ENCODE measurements around the gene NUP214. TPM values are rescaled to one million over a fixed set of nuclear protein-coding genes. Genes with fewer than 3 reads are reported as not detected.

NUP214 gene
- total RNA-seq, 1 donor from 2014 or later = 67.4 TPM

GRCh38 chr9:131162886-131163285 lies 37.5 kb downstream of the NUP214 start:
- H3K4me3 Mint-ChIP-seq (ENCODE audit: low read depth) = no peak overlapping the region
- H3K9me3 Mint-ChIP-seq = no peaks in the 10 kb centered on the region
- no peaks in the 10 kb centered on the region for H3K4me1 Mint-ChIP-seq (ENCODE audit: low read depth)
- DNase-seq (ENCODE audit: low spot score) = no peak
- H3K36me3 Mint-ChIP-seq (ENCODE audit: low read depth) = peaks cover 70% of the 10 kb centered on the region
- no peak overlapping the region for H3K27ac Mint-ChIP-seq
- H3K27me3 Mint-ChIP-seq (ENCODE audit: low read depth) = no peaks in the 10 kb centered on the region
- intact Hi-C loops (cut with micrococcal nuclease) = no loop called here

- Mint-ChIP-seq H3K27me3 (ENCODE audit: low read depth) (no peaks in the 10 kb centered on the region), H3K9me3 (no peaks in the 10 kb centered on the region), H3K4me1 (ENCODE audit: low read depth) (no peaks in the 10 kb centered on the region), H3K4me3 (ENCODE audit: low read depth) (no peak overlapping the region), H3K36me3 (ENCODE audit: low read depth) (peaks cover 58% of the 10 kb centered on the region), H3K27ac (no peak overlapping the region)
- DNase-seq (ENCODE audit: low spot score) = no peak
- intact Hi-C loops (cut with micrococcal nuclease) = no loop called here
These were observed 40.1 kb downstream of the NUP214 start for GRCh38 chr9:131165523-131165922.

- no peaks in the 10 kb centered on the region for H3K4me1 Mint-ChIP-seq (ENCODE audit: low read depth)
- no peak overlapping the region for H3K27ac Mint-ChIP-seq
These were observed 41.8 kb downstream of the NUP214 start for GRCh38 chr9:131167146-131167692.

GRCh38 chr9:131167936-131168335 lies 42.5 kb downstream of the NUP214 start:
- H3K9me3 Mint-ChIP-seq = no peaks in the 10 kb centered on the region
- no peak overlapping the region for H3K27ac Mint-ChIP-seq
- H3K4me3 Mint-ChIP-seq (ENCODE audit: low read depth) = no peak overlapping the region
- DNase-seq (ENCODE audit: low spot score) = no peak
- H3K27me3 Mint-ChIP-seq (ENCODE audit: low read depth) = no peaks in the 10 kb centered on the region
- peaks cover 54% of the 10 kb centered on the region for H3K36me3 Mint-ChIP-seq (ENCODE audit: low read depth)
- no peaks in the 10 kb centered on the region for H3K4me1 Mint-ChIP-seq (ENCODE audit: low read depth)
- intact Hi-C loops (cut with micrococcal nuclease) = no loop called here

More at GRCh38 chr9:131167146-131167692, 41.8 kb downstream of the NUP214 start:
- no peak for DNase-seq (ENCODE audit: low spot score)
- H3K9me3 Mint-ChIP-seq = no peaks in the 10 kb centered on the region
- peaks cover 55% of the 10 kb centered on the region for H3K36me3 Mint-ChIP-seq (ENCODE audit: low read depth)
- H3K4me3 Mint-ChIP-seq (ENCODE audit: low read depth) = no peak overlapping the region
- no peaks in the 10 kb centered on the region for H3K27me3 Mint-ChIP-seq (ENCODE audit: low read depth)
- intact Hi-C loops (cut with micrococcal nuclease) = no loop called here

GRCh38 chr9:131169563-131170240 lies 44.3 kb downstream of the NUP214 start:
- peaks cover 46% of the 10 kb centered on the region for H3K36me3 Mint-ChIP-seq (ENCODE audit: low read depth)
- no peak for DNase-seq (ENCODE audit: low spot score)
- H3K27ac Mint-ChIP-seq = no peak overlapping the region
- no peaks in the 10 kb centered on the region for H3K27me3 Mint-ChIP-seq (ENCODE audit: low read depth)
- intact Hi-C loops (cut with micrococcal nuclease) = no loop called here
- no peak overlapping the region for H3K4me3 Mint-ChIP-seq (ENCODE audit: low read depth)
- peaks cover 2% of the 10 kb centered on the region for H3K4me1 Mint-ChIP-seq (ENCODE audit: low read depth)
- H3K9me3 Mint-ChIP-seq = no peaks in the 10 kb centered on the region

- H3K4me1 Mint-ChIP-seq (ENCODE audit: low read depth) = peaks cover 4% of the 10 kb centered on the region
- no peak overlapping the region for H3K4me3 Mint-ChIP-seq (ENCODE audit: low read depth)
- H3K9me3 Mint-ChIP-seq = no peaks in the 10 kb centered on the region
- intact Hi-C loops (cut with micrococcal nuclease) = no loop called here
- H3K36me3 Mint-ChIP-seq (ENCODE audit: low read depth) = peaks cover 59% of the 10 kb centered on the region
- H3K27ac Mint-ChIP-seq = no peak overlapping the region
- no peak for DNase-seq (ENCODE audit: low spot score)
- no peaks in the 10 kb centered on the region for H3K27me3 Mint-ChIP-seq (ENCODE audit: low read depth)
These were observed 48.6 kb downstream of the NUP214 start for GRCh38 chr9:131173995-131174394.

GRCh38 chr9:131174681-131175239 lies 49.4 kb downstream of the NUP214 start:
- no peak overlapping the region for H3K27ac Mint-ChIP-seq
- H3K9me3 Mint-ChIP-seq = no peaks in the 10 kb centered on the region
- no peak for DNase-seq (ENCODE audit: low spot score)
- H3K27me3 Mint-ChIP-seq (ENCODE audit: low read depth) = no peaks in the 10 kb centered on the region
- H3K4me1 Mint-ChIP-seq (ENCODE audit: low read depth) = peaks cover 4% of the 10 kb centered on the region
- peaks cover 66% of the 10 kb centered on the region for H3K36me3 Mint-ChIP-seq (ENCODE audit: low read depth)
- intact Hi-C loops (cut with micrococcal nuclease) = loop anchor here (5.0 kb wide), 1 partner anchor 63 kb away; no protein-coding TSS in a partner anchor
- no peak overlapping the region for H3K4me3 Mint-ChIP-seq (ENCODE audit: low read depth)

GRCh38 chr9:131177898-131178297 lies 52.5 kb downstream of the NUP214 start:
- peaks cover 4% of the 10 kb centered on the region for H3K4me1 Mint-ChIP-seq (ENCODE audit: low read depth)
- DNase-seq (ENCODE audit: low spot score) = no peak
- no peak overlapping the region for H3K27ac Mint-ChIP-seq

GRCh38 chr9:131178382-131178781 lies 53.0 kb downstream of the NUP214 start:
- intact Hi-C loops (cut with micrococcal nuclease) = loop anchor here (1.0 to 5.0 kb wide), 3 partner anchors 59 to 158 kb away; no protein-coding TSS in a partner anchor
- Mint-ChIP-seq H3K36me3 (ENCODE audit: low read depth) (peaks cover 67% of the 10 kb centered on the region), H3K27me3 (ENCODE audit: low read depth) (no peaks in the 10 kb centered on the region), H3K9me3 (no peaks in the 10 kb centered on the region), H3K4me3 (ENCODE audit: low read depth) (no peak overlapping the region), H3K4me1 (ENCODE audit: low read depth) (peaks cover 4% of the 10 kb centered on the region), H3K27ac (no peak overlapping the region)
- peak; percentile 73 for DNase-seq (ENCODE audit: low spot score)

More at GRCh38 chr9:131177898-131178297, 52.5 kb downstream of the NUP214 start:
- no peaks in the 10 kb centered on the region for H3K9me3 Mint-ChIP-seq
- no peak overlapping the region for H3K4me3 Mint-ChIP-seq (ENCODE audit: low read depth)
- intact Hi-C loops (cut with micrococcal nuclease) = loop anchor here (1.0 to 5.0 kb wide), 3 partner anchors 59 to 158 kb away; no protein-coding TSS in a partner anchor
- peaks cover 67% of the 10 kb centered on the region for H3K36me3 Mint-ChIP-seq (ENCODE audit: low read depth)
- no peaks in the 10 kb centered on the region for H3K27me3 Mint-ChIP-seq (ENCODE audit: low read depth)

GRCh38 chr9:131178926-131179325 lies 53.5 kb downstream of the NUP214 start:
- no peak overlapping the region for H3K27ac Mint-ChIP-seq
- intact Hi-C loops (cut with micrococcal nuclease) = loop anchor here (1.0 to 5.0 kb wide), 3 partner anchors 58 to 157 kb away; no protein-coding TSS in a partner anchor
- no peak for DNase-seq (ENCODE audit: low spot score)
- H3K4me1 Mint-ChIP-seq (ENCODE audit: low read depth) = peaks cover 4% of the 10 kb centered on the region
- no peaks in the 10 kb centered on the region for H3K9me3 Mint-ChIP-seq
- H3K4me3 Mint-ChIP-seq (ENCODE audit: low read depth) = no peak overlapping the region
- H3K36me3 Mint-ChIP-seq (ENCODE audit: low read depth) = peaks cover 66% of the 10 kb centered on the region
- no peaks in the 10 kb centered on the region for H3K27me3 Mint-ChIP-seq (ENCODE audit: low read depth)

- H3K4me3 Mint-ChIP-seq (ENCODE audit: low read depth) = no peak overlapping the region
- no peak overlapping the region for H3K27ac Mint-ChIP-seq
- no peaks in the 10 kb centered on the region for H3K9me3 Mint-ChIP-seq
- H3K27me3 Mint-ChIP-seq (ENCODE audit: low read depth) = no peaks in the 10 kb centered on the region
- DNase-seq (ENCODE audit: low spot score) = no peak
- peaks cover 2% of the 10 kb centered on the region for H3K4me1 Mint-ChIP-seq (ENCODE audit: low read depth)
- H3K36me3 Mint-ChIP-seq (ENCODE audit: low read depth) = peaks cover 61% of the 10 kb centered on the region
- intact Hi-C loops (cut with micrococcal nuclease) = loop anchor here (2.0 to 5.0 kb wide), 2 partner anchors 58 to 95 kb away; no protein-coding TSS in a partner anchor
These were observed 54.3 kb downstream of the NUP214 start for GRCh38 chr9:131179561-131180219.

GRCh38 chr9:131180454-131180853 lies 55.1 kb downstream of the NUP214 start:
- Mint-ChIP-seq H3K4me1 (ENCODE audit: low read depth) (peaks cover 2% of the 10 kb centered on the region), H3K27ac (no peak overlapping the region)

More at GRCh38 chr9:131180454-131180853, 55.1 kb downstream of the NUP214 start:
- H3K4me3 Mint-ChIP-seq (ENCODE audit: low read depth) = no peak overlapping the region
- H3K36me3 Mint-ChIP-seq (ENCODE audit: low read depth) = peaks cover 59% of the 10 kb centered on the region
- intact Hi-C loops (cut with micrococcal nuclease) = no loop called here
- DNase-seq (ENCODE audit: low spot score) = no peak
- H3K27me3 Mint-ChIP-seq (ENCODE audit: low read depth) = no peaks in the 10 kb centered on the region
- no peaks in the 10 kb centered on the region for H3K9me3 Mint-ChIP-seq

Data from activated T-helper 2 cell treated with anti-CD3 and anti-CD28 coated beads, Interferon-gamma antibody, Interleukin-2, Interleukin-4, amounts not matched to agents 10 μg/mL and 5 μg/mL and 100 μg/mL, durations not matched to agents 14 hours and 24 hours and 36 hours (primary cell).